ENCODE results near the gene HMX1.

The HMX1 gene

DNA sequence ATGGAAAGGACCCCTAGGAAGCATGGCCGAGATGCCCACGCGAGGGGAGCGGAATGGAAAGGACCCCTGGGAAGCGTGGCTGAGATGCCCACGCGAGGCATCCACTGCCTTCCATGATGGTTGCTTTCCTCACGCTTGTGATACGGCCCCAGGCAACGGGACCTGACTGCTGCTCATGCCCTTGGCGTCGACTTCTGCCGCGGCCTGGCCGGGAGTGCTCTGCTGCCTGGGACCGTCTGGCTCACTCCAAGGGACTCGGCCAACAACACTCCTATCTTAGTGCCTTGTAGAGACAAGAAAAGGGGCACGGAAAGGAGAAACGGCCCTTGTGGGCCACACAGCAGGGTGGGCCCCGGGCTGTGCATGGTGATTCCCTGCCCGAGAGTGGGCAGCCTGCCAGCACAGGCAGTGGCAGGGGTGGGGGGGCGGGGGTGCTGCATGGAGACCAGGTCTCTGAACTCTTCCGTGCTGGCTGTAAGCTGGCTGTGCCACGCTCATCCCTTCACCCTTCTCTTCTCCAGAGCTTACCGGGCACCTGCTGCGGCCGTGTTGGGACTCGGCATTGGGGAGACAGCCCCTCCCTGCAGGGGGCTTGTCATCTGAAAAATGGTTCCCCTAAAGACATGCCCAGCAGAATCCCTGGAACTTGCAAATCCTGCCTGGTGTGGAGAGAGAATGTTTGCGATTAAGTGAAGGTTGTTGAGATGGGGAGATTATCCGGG lies 38.6 kb upstream of the HMX1 start:
- no peak for DNase-seq (ENCODE audit: low read depth in 3 of 3)

- no peak for DNase-seq (ENCODE audit: low read depth in 3 of 3)
Observed at GRCh38 chr4:8909548-8909947, 37.9 kb upstream of the HMX1 start.

- DNase-seq (ENCODE audit: low read depth in 3 of 3): no peak
Observed at GRCh38 chr4:8908206-8908893, 36.7 kb upstream of the HMX1 start.

- no peak for DNase-seq (ENCODE audit: low read depth in 3 of 3)
Observed at GRCh38 chr4:8907596-8908205, 36.1 kb upstream of the HMX1 start.

GRCh38 chr4:8906991-8907595 lies 35.5 kb upstream of the HMX1 start:
- DNase-seq (ENCODE audit: low read depth in 3 of 3): no peak

GRCh38 chr4:8906668-8906970 lies 35.0 kb upstream of the HMX1 start:
- DNase-seq (ENCODE audit: low read depth in 3 of 3): no peak

DNA sequence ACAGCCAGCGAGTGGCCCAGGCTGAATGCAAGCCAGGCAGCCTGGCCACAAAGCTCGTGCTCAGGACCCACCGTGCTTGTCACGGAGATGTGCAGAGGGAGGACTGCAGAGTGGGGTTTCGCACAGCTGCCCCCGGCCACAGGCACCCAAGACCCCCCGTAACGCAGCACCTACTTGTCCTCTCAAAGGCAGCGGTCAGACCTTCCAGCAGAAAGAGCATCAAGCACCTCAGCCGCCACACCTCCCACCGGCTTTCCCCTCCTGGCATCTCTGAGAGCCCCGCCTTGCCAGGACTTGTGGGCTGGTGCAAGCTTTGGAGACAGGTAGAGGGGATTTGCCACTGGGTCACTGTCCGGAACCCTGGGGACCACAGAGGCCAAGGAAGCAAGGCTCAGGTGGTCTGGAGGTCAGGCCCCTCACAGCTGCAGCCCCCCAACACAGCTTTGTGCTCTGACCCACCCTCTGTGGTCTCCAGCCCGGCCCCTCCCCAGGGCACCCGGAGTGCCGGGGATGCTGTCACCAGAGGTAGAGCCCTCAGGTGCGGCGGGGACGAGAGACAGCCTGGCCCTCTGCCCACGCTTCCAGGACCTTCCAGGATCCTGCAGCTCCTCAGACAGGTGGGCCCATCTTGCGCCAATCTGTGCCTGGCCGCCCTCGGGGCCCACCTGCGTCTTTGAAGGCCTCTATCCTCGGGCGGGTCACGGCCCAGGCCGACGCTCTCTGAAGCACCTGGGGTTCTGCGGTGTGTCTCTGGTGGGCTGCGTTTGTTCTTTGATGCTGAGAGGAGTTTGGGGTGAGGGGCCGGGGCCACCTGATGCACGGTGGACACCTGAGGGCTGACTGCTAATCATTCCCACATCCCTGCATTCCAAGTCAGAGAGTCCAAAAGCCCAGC lies 34.4 kb upstream of the HMX1 start:
- no peak for DNase-seq (ENCODE audit: low read depth in 3 of 3)

DNA sequence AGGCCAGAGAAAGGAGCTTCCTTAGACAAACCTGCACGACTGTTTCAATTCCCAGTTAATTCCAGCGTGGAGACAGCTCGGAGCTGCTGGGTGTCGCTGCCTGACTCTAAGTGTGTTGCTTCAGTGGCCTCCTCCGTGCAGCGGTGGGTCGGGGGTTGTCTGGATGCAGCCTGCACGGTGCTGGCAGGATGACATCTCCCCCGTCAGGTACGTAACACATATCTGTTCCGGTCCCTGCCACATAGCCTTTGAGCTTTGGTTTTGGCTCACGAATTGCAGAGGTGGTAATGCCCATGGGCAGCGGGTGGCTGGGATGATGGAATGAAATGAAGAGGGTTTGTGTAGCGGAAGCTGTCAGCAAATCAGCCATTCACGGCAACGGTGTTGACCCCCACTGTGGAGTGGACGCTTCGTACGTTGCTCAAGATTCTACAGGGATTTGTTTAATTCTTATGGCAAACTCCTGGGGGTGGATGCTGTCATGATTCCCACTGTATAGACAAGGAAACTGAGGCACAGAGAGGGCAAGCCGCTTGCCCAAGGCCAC lies 33.7 kb upstream of the HMX1 start:
- DNase-seq (ENCODE audit: low read depth in 3 of 3): no peak

GRCh38 chr4:8904666-8905065 lies 33.0 kb upstream of the HMX1 start:
- no peak for DNase-seq (ENCODE audit: low read depth in 3 of 3)

GRCh38 chr4:8904041-8904501 lies 32.4 kb upstream of the HMX1 start:
- no peak for DNase-seq (ENCODE audit: low read depth in 3 of 3)

DNA sequence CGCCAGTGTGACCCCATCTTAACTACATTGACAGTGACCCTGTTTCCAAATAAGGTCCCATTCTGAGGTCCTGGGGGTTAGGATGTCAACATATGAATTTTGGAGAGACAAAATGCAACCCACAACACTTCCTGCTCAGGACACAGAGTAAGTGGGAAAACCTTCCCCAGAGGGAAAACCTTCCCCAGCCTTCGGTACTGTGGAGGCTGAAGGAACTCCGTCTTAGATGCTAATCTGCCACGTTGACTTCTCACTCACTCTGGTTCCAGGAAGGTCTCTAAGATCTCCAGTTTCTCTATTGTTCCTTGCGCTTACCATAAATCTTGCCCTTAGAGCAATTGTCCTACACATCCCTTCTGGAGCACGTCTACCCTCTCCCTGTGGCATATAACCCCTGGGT lies 29.7 kb upstream of the HMX1 start:
- DNase-seq (ENCODE audit: low read depth in 3 of 3): no peak

DNA sequence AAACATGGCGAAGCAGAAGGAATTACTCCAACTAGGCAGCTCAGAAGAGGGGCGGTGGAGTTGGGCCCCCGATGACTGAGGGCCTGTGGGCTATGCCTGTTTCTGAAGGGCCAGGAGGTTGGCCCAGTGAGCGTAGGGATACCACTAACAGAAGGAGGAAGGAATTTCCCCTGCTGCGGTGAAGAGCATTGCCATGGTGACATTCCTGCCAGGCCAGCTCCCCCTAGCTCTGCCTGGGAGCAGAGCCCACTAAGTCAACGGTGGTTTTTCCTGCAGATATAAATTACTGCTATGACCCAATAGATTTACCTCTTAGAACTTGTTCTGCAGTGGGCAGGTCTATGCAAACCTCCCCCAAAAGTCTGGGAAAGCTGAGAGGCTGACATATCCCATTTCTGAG lies 28.9 kb upstream of the HMX1 start:
- DNase-seq (ENCODE audit: low read depth in 3 of 3): no peak

DNA sequence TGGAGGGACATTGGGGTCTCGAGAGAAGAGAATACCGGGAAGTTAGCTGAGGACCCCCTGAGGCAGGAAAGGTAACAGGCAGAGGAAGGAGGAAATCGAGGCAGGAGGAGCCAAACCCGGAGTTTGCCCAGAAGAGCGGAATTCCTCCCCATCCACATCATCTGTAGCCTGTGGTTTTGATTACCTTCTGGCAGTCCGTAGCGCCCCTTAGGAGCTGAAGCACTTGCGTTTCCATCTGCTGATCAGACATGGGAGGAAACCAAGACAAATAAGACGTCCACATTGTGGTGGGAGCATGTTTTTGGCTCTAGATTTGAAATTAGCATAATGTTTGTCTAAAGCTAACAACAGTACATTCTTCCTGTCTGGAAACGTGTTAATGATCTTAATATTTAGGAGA lies 26.8 kb upstream of the HMX1 start:
- no peak for DNase-seq (ENCODE audit: low read depth in 3 of 3)

- no peak for DNase-seq (ENCODE audit: low read depth in 3 of 3)
Observed at GRCh38 chr4:8897251-8898167, 25.9 kb upstream of the HMX1 start.

DNA sequence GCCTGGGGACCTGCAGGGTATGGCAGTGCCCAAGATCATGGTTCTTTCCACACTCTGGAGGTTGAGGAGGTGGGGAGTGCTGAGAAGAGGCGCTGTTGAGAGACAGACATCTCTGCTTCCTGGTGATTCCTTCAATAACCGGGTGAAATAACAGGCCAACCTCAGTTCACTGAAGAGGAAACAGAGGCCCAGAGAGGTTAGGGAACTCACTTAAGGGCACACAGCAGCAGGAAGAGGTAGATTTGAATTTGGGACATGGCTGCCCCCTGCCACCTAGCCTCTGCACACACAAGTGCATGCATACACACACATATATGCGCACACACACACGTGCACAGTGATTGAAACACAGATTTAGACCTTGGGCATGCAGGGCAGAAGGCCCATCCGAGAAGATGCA lies 24.9 kb upstream of the HMX1 start:
- no peak for DNase-seq (ENCODE audit: low read depth in 3 of 3)

GRCh38 chr4:8896071-8896470 lies 24.4 kb upstream of the HMX1 start:
- DNase-seq (ENCODE audit: low read depth in 3 of 3): no peak

DNA sequence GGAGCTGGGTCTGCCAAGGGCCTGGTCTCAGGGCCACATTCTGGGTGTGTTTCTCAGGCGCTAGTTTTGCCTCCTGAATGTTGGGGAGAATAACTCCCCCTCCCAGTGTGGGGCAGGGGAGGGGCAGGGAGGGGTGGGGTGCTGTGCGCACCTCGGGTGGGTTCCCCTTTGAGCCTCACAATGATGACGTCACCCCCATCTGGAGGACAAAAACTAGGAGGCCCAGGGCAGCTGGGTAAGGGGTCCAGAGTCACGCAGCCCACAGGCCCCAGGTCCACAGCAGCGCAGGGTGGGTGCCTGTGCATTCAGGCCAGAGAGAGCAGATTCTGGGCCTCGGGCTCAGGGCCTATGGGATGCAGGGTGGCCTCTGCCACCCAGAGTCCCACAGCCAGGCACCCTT lies 23.7 kb upstream of the HMX1 start:
- no peak for DNase-seq (ENCODE audit: low read depth in 3 of 3)

- DNase-seq (ENCODE audit: low read depth in 3 of 3): no peak
Observed at GRCh38 chr4:8894424-8894816, 22.8 kb upstream of the HMX1 start.

- DNase-seq (ENCODE audit: low read depth in 3 of 3): no peak
Observed at GRCh38 chr4:8893624-8894423, 22.2 kb upstream of the HMX1 start.

DNA sequence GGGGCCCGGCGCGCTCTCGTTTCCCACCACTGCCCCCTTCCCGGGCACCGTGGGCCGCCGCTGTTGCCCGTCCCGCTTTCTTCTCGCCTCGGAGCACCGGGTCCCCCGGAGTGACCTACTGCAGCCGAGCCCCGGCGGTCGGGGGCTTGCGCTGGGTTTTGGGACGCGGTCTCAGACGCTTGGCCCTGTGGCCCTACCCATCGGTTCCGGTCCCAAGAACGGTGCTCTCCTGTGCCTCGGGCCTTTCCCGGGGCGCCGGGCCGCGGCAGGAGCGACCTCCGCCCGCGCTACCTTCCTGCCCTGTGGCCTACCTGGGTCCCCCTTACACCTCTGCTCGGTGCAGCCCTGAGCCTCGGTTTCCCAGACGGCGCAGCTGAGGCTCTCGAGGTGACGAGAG lies 21.6 kb upstream of the HMX1 start:
- DNase-seq (ENCODE audit: low read depth in 3 of 3): no peak
